ENCODE data around the gene CACNG3. TPM values are rescaled to one million over a fixed set of nuclear protein-coding genes. Genes with fewer than 3 reads are reported as not detected.

CACNG3 gene
- total RNA-seq, 1 experiment from 2014 or later, result not detected

- no peaks in the 10 kb centered on the region for H3K9me2 ChIP-seq (ENCODE audit: insufficient read depth)
- H3K4me3 ChIP-seq, result no peak overlapping the region
- intact Hi-C loops (cut with micrococcal nuclease; ENCODE audit: unreplicated experiment), result no loop called here
- no TSS peak for BruUV-seq (replicated peaks)
- no peaks in the 10 kb centered on the region for H3K79me2 ChIP-seq (ENCODE audit: low read depth)
- no peaks in the 10 kb centered on the region for H3K4me1 ChIP-seq (replicated peaks; ENCODE audit: insufficient read depth)
- ChIA-PET CTCF (no interaction called here), POLR2A (ENCODE audit: unreplicated experiment) (no interaction called here)
- H3K9me3 ChIP-seq (ENCODE audit: insufficient read depth, low read depth), result no peaks in the 10 kb centered on the region
- H2AFZ ChIP-seq, result no peak overlapping the region
- TF ChIP-seq EZH2 (IDR thresholded peaks at IDR 0.05; ENCODE audit: low read depth), result no peak
- TF ChIP-seq, protein P1, sequence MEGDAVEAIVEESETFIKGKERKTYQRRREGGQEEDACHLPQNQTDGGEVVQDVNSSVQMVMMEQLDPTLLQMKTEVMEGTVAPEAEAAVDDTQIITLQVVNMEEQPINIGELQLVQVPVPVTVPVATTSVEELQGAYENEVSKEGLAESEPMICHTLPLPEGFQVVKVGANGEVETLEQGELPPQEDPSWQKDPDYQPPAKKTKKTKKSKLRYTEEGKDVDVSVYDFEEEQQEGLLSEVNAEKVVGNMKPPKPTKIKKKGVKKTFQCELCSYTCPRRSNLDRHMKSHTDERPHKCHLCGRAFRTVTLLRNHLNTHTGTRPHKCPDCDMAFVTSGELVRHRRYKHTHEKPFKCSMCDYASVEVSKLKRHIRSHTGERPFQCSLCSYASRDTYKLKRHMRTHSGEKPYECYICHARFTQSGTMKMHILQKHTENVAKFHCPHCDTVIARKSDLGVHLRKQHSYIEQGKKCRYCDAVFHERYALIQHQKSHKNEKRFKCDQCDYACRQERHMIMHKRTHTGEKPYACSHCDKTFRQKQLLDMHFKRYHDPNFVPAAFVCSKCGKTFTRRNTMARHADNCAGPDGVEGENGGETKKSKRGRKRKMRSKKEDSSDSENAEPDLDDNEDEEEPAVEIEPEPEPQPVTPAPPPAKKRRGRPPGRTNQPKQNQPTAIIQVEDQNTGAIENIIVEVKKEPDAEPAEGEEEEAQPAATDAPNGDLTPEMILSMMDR (conservative IDR thresholded peaks at IDR 0.05), result no peak
- no peak overlapping the region for H3K4me2 ChIP-seq
- DNase-seq, result no peak
- no peaks in the 10 kb centered on the region for H4K20me1 ChIP-seq (ENCODE audit: insufficient read depth)
- H3F3A ChIP-seq (ENCODE audit: insufficient read depth, low read depth), result no peaks in the 10 kb centered on the region
- H3K27me3 ChIP-seq (ENCODE audit: insufficient read depth, low read depth), result peaks cover 14% of the 10 kb centered on the region
- H3K36me3 ChIP-seq (ENCODE audit: low read depth), result no peaks in the 10 kb centered on the region
- H3K27ac ChIP-seq, result no peak overlapping the region
Measured at GRCh38 chr16:24262816-24263215, 6.7 kb downstream of the CACNG3 start.

- POLR2A ChIA-PET (ENCODE audit: unreplicated experiment), result no interaction called here
Measured at GRCh38 chr16:24270721-24271442, 14.7 kb downstream of the CACNG3 start.

GRCh38 chr16:24272379-24272778 is 16.2 kb downstream of the CACNG3 start:
- Histone ChIP-seq H3F3A (ENCODE audit: insufficient read depth, low read depth) (no peaks in the 10 kb centered on the region), H3K9me2 (ENCODE audit: insufficient read depth) (no peaks in the 10 kb centered on the region), H4K20me1 (ENCODE audit: insufficient read depth) (no peaks in the 10 kb centered on the region), H3K4me3 (no peak overlapping the region), H3K79me2 (ENCODE audit: low read depth) (no peaks in the 10 kb centered on the region), H3K4me1 (replicated peaks; ENCODE audit: insufficient read depth) (no peaks in the 10 kb centered on the region), H3K27me3 (ENCODE audit: insufficient read depth, low read depth) (peaks cover 23% of the 10 kb centered on the region; the same call in 1 of the 2 replicates), H3K36me3 (ENCODE audit: low read depth) (no peaks in the 10 kb centered on the region), H3K4me2 (no peak overlapping the region), H3K27ac (no peak overlapping the region), H2AFZ (no peak overlapping the region), H3K9me3 (ENCODE audit: insufficient read depth, low read depth) (no peaks in the 10 kb centered on the region; the same call in 1 of the 2 replicates)
- DNase-seq, result no peak
- no TSS peak for BruUV-seq (replicated peaks)
- TF ChIP-seq EZH2 (IDR thresholded peaks at IDR 0.05; ENCODE audit: low read depth), result no peak
- TF ChIP-seq, protein P1 (conservative IDR thresholded peaks at IDR 0.05), result no peak
- CTCF ChIA-PET, result no interaction called here
- POLR2A ChIA-PET (ENCODE audit: unreplicated experiment), result no interaction called here
- intact Hi-C loops (cut with micrococcal nuclease; ENCODE audit: unreplicated experiment), result no loop called here

More at GRCh38 chr16:24270721-24271442, 14.7 kb downstream of the CACNG3 start:
- H3K9me3 ChIP-seq (ENCODE audit: insufficient read depth, low read depth), result no peaks in the 10 kb centered on the region; the same call in 1 of the 2 replicates
- no peaks in the 10 kb centered on the region for H4K20me1 ChIP-seq (ENCODE audit: insufficient read depth)
- CTCF ChIA-PET, result no interaction called here
- H3K4me2 ChIP-seq, result no peak overlapping the region
- no peak for TF ChIP-seq EZH2 (IDR thresholded peaks at IDR 0.05; ENCODE audit: low read depth)
- TF ChIP-seq, protein P1 (conservative IDR thresholded peaks at IDR 0.05), result no peak
- peaks cover 20% of the 10 kb centered on the region; the same call in 1 of the 2 replicates for H3K27me3 ChIP-seq (ENCODE audit: insufficient read depth, low read depth)
- no TSS peak for BruUV-seq (replicated peaks)
- no peaks in the 10 kb centered on the region for H3K36me3 ChIP-seq (ENCODE audit: low read depth)
- no peak overlapping the region for H2AFZ ChIP-seq
- H3F3A ChIP-seq (ENCODE audit: insufficient read depth, low read depth), result no peaks in the 10 kb centered on the region
- no peak for DNase-seq
- H3K4me3 ChIP-seq, result no peak overlapping the region
- no peak overlapping the region for H3K27ac ChIP-seq
- H3K4me1 ChIP-seq (replicated peaks; ENCODE audit: insufficient read depth), result no peaks in the 10 kb centered on the region
- intact Hi-C loops (cut with micrococcal nuclease; ENCODE audit: unreplicated experiment), result no loop called here
- H3K9me2 ChIP-seq (ENCODE audit: insufficient read depth), result no peaks in the 10 kb centered on the region
- H3K79me2 ChIP-seq (ENCODE audit: low read depth), result no peaks in the 10 kb centered on the region

Measured in PC-9 (cell line).